K562 (cell line): ENCODE results near the gene LHB. TPM values are rescaled to one million over a fixed set of nuclear protein-coding genes. Genes with fewer than 3 reads are reported as not detected.

Experiments
- ATAC-seq: fragments of 200-7000 bp; cut with Tn5 transposase; 3 replicates; pipeline ENCODE4 v1.9.1; 2020; ENCODE audit warnings: moderate library complexity
- BruUV-seq: library from RNA; stranded (reverse); fragments of 400-500 nt; replicated peaks from 2 replicates; lab custom pipeline; 2021; lab: Mats Ljungman, UMichigan
- CTCF ChIA-PET: fragments of 300-600 bp; formaldehyde crosslinking; extraction: SDS; loops from one replicate; lab custom pipeline; 2021; ENCODE audit warnings: low intra/inter-chr PET ratio; lab: Yijun Ruan, JAX
- POLR2A ChIA-PET: fragments of 300-600, 350-650 bp; sonication (Branson Sonifier 250); formaldehyde crosslinking; extraction: SDS; loops from one replicate; lab custom pipeline; 2021; ENCODE audit warnings: antibody characterized with exemption, inconsistent platforms; lab: Yijun Ruan, JAX
- DNase-seq, 4 experiments: peaks; one replicate each; pipeline versions ENCODE4 v3.0.0 to v3.0.0-alpha.2; 2011 to 2018; ENCODE audit warnings: low spot score in 3 of 4, mixed read lengths in 3 of 4; ENCODE audit errors: extremely low read depth in 1 of 4
- FAIRE-seq: peaks from 2 replicates; lab custom pipeline; 2011; peaks lifted over from hg19 to GRCh38; lab: Jason Lieb, UNC
- H2AFZ ChIP-seq: 2 replicates; pipeline ENCODE4 v1.6.0; 2011; ENCODE audit warnings: low read depth, low read length, control low read depth, inconsistent platforms
- H3K27ac ChIP-seq: fragments of 200-600 bp; 3 replicates; pipeline ENCODE4 v1.8.0; 2011; ENCODE audit warnings: low read depth, mild to moderate bottlenecking, control low read depth, inconsistent platforms, low read length, moderate library complexity, mixed read lengths; ENCODE audit errors: extremely low read depth
- H3K27me3 ChIP-seq, 2 experiments: fragments of 300-600 bp in 1 of 2; 2 replicates in 1 of 2; 3 replicates in 1 of 2; pipeline versions ENCODE4 v1.6.0 to v1.8.0; 2011; ENCODE audit warnings: inconsistent platforms in 2 of 2, low read length in 2 of 2, mild to moderate bottlenecking in 1 of 2, mixed read lengths in 1 of 2, moderate library complexity in 1 of 2; ENCODE audit not compliant: control insufficient read depth in 2 of 2, insufficient read depth in 2 of 2
- H3K36me3 ChIP-seq: fragments of 300-600 bp; 3 replicates; pipeline ENCODE4 v1.8.0; 2011; ENCODE audit warnings: mild to moderate bottlenecking, low read length, inconsistent platforms; ENCODE audit not compliant: control insufficient read depth, insufficient read depth
- H3K4me1 ChIP-seq, 2 experiments: fragments of 200-600 bp in 1 of 2; replicated peaks in 1 of 2; 2 replicates in 1 of 2; 3 replicates in 1 of 2; pipeline versions ENCODE4 v1.5.1 to v1.8.0; 2011; ENCODE audit warnings: inconsistent platforms in 2 of 2, low read length in 2 of 2, mild to moderate bottlenecking in 1 of 2, mixed read lengths in 1 of 2, moderate library complexity in 1 of 2; ENCODE audit not compliant: control insufficient read depth in 2 of 2, insufficient read depth in 2 of 2
- H3K4me2 ChIP-seq: 2 replicates; pipeline ENCODE4 v1.6.1; 2011; ENCODE audit warnings: low read length, control low read depth, inconsistent platforms, mixed read lengths; ENCODE audit not compliant: insufficient read depth
- H3K4me3 ChIP-seq: fragments of 200-600 bp; sonication (generic), shearing (Covaris generic); 2 replicates; pipeline ENCODE4 v1.5.1; 2016; ENCODE audit warnings: control low read depth, inconsistent platforms
- H3K79me2 ChIP-seq: fragments of 200-600 bp; 3 replicates; pipeline ENCODE4 v1.8.0; 2011; ENCODE audit warnings: low read length, inconsistent platforms; ENCODE audit not compliant: control insufficient read depth, insufficient read depth
- H3K9ac ChIP-seq, 2 experiments: 2 replicates each; pipeline versions ENCODE4 v1.6.0 to v1.6.1; 2011; ENCODE audit warnings: low read depth in 2 of 2, low read length in 2 of 2, control low read depth in 1 of 2, inconsistent platforms in 1 of 2, mild to moderate bottlenecking in 1 of 2, mixed read lengths in 1 of 2; ENCODE audit not compliant: insufficient read depth in 1 of 2
- H3K9me1 ChIP-seq: one replicate; pipeline ENCODE4 v1.6.0; 2011; ENCODE audit warnings: inconsistent platforms, mild to moderate bottlenecking, low read length, moderate library complexity; ENCODE audit not compliant: control insufficient read depth, insufficient read depth
- H3K9me3 ChIP-seq: replicated peaks from 2 replicates; pipeline ENCODE4 v1.5.1; 2011; ENCODE audit warnings: low read depth, low read length, inconsistent platforms; ENCODE audit not compliant: control insufficient read depth, insufficient read depth
- H4K20me1 ChIP-seq: replicated peaks from 2 replicates; pipeline ENCODE4 v1.6.1; 2011; ENCODE audit warnings: low read length, inconsistent platforms, mixed read lengths; ENCODE audit not compliant: control insufficient read depth, insufficient read depth
- CBX3 ChIP-seq, 2 experiments: IDR thresholded peaks; 1 replicate in 1 of 2; 2 replicates in 1 of 2; pipeline ENCODE4 v1.6.1; 2012; ENCODE audit warnings: inconsistent platforms in 2 of 2, low read length in 2 of 2, borderline replicate concordance in 1 of 2, control low read depth in 1 of 2
- KDM1A ChIP-seq, 2 experiments: fragments of 450-650 bp; IDR thresholded peaks; 2 replicates each; pipeline ENCODE4 v1.6.1; 2016; ENCODE audit warnings: mild to moderate bottlenecking in 2 of 2
- KDM2B ChIP-seq: fragments of 250-450 bp; sonication (Bioruptor Pico); IDR thresholded peaks from 2 replicates; pipeline ENCODE4 v1.8.0; 2021; ENCODE audit warnings: mild to moderate bottlenecking, moderate library complexity
- PCBP1 ChIP-seq: fragments of 200-400 bp; formaldehyde crosslinking; IDR thresholded peaks from 2 replicates; pipeline ENCODE4 v1.6.1; 2018; ENCODE audit warnings: mild to moderate bottlenecking, low read depth, low read length; ENCODE audit not compliant: poor library complexity, severe bottlenecking
- SP1 ChIP-seq: sonication (generic); formaldehyde crosslinking; IDR thresholded peaks from 2 replicates; pipeline ENCODE4 v1.8.1; 2022; ENCODE audit warnings: mild to moderate bottlenecking, missing genetic modification reagents
- WGBS: fragments of 100-300 bp; shearing (Covaris generic); methylation state at CpG from one replicate; pipeline ENCODE4 v1.1.6; 2016; ENCODE audit warnings: low coverage, mixed read lengths; ENCODE audit not compliant: insufficient coverage; ENCODE audit errors: missing lambda C conversion rate; 5-methylcytosine and 5-hydroxymethylcytosine counted together
- in situ Hi-C: fragments of 300-500 bp; cut with MboI; formaldehyde crosslinking; loops from 4 replicates; pipeline ENCODE4 v1.15.0; 2018; ENCODE audit warnings: inconsistent platforms, mixed read lengths
- intact Hi-C: fragments of 100-400 bp; cut with micrococcal nuclease; formaldehyde crosslinking; loops from 2 replicates; pipeline ENCODE4 v1.14.2; 2022
- polyA plus RNA-seq, 8 experiments: library from polyadenylated mRNA; depleted of rRNA in 4 of 8; stranded (reverse) in 5 of 8; unstranded in 3 of 8; fragments of >200 nt; fragmentation: Nextera tagmentation in 2 of 8; fragmentation: Illumina TruSeq in 1 of 8; extraction: Ambion mirVana in 2 of 8; extraction: Trizol in 1 of 8; gene quantifications; 2 replicates each; pipeline versions ENCODE4 v1.2.1 to v1.2.3, GENCODE V29; 2011 to 2014; ENCODE audit warnings: inconsistent platforms in 1 of 8, missing spikeins in 1 of 8
- total RNA-seq, 7 experiments: library from RNA; depleted of rRNA in 6 of 7; stranded (reverse); fragments of >200 nt in 6 of 7; fragmentation: Illumina TruSeq in 2 of 7; extraction: Trizol in 2 of 7; gene quantifications; 2 replicates each; pipeline versions ENCODE4 v1.2.1 to v1.2.3, GENCODE V29; 2011 to 2021; ENCODE audit warnings: low replicate concordance in 1 of 7
- TF ChIP-seq, protein P1 (sequence below): sonication (generic); formaldehyde crosslinking; IDR thresholded peaks from 2 replicates; pipeline ENCODE4 v1.8.0; 2022; ENCODE audit warnings: missing genetic modification reagents, mild to moderate bottlenecking, moderate library complexity, borderline replicate concordance

LHB gene
- total and polyA plus RNA-seq, 9 of the 15 experiments (the other 6 are each of a cell fraction or from before 2014, with no cell fraction given) = 0.54 TPM; not detected in 8

DNA sequence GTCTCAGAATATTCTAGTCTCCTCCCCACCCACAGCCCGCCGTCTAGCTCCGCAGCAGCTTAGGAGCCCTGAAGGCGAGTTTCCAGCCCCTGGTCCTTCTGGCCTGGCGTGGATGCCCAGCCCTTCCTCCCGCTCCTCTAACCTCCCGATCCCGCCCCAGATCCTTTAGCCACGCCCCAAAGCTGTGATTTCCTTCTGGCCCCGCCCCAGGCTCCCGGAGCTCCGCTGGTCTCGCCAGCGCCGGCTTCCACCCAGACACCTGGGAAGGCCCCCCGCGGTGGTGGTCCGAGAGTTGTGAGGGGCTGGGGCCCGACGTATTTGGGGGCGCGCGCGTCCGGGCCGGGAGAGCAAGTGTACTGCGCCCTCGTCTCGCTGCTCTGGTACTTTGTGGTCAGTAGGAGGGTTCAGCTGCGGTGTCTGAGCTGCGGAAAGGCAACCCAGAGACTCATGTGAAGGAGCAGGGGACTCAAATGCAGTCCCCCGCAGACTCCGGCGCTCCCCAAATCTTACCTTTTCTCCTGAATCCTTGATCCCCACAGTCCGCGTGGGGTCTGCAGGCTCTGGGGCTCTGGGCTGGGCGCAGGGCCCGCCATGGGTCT is 40.8 kb upstream of the LHB start, which contains the start of gene CGB7:
Gene CGB7 (minus strand): TSS at position 114 of the 599 bp plus-strand sequence. CDS start 2,374 bp downstream, outside the sequence.
- DNase-seq (peak; percentile 53 to 79 (median 68)), FAIRE-seq (no peak), ATAC-seq (peak; percentile 60)
- Histone ChIP-seq H3K4me3 (peak within 1 kb of the TSS; percentile 49), H3K27ac (no peak within 1 kb of the TSS), H3K9me1 (no peaks in the 10 kb centered on the region), H3K4me2 (peak within 1 kb of the TSS; percentile 82), H3K9ac (peak within 1 kb of the TSS in 1 of 2 experiments; percentile 91; a peak in 3 of 4 replicates), H3K36me3 (no peaks in the 10 kb centered on the region), H3K9me3 (no peaks in the 10 kb centered on the region), H3K27me3 (peaks cover 17 to 58% of the 10 kb centered on the region in 2 experiments; a peak in 3 of 5 replicates), H3K79me2 (no peaks in the 10 kb centered on the region), H3K4me1 (peaks cover 2 to 34% of the 10 kb centered on the region in 2 experiments; a peak in 3 of 5 replicates), H4K20me1 (peaks cover 4% of the 10 kb centered on the region; the same call in 1 of the 2 replicates), H2AFZ (peak within 1 kb of the TSS; percentile 96; the same call in 1 of the 2 replicates)
- in situ Hi-C loops = no loop called here
- no TSS peak for BruUV-seq
- intact Hi-C loops = no loop called here
- TF ChIP-seq PCBP1 = peak; percentile 10
- no peak for TF ChIP-seq CBX3 (IDR thresholded peaks at IDR 0.05; ENCODE audit: borderline replicate concordance in 1 of 2, low read length in 2 of 2)
- 0 out of 2 replicates have a peak, but pooled peaks have one; percentile 32 for TF ChIP-seq SP1 (CRISPR knock-in tag)
- TF ChIP-seq, protein P1, sequence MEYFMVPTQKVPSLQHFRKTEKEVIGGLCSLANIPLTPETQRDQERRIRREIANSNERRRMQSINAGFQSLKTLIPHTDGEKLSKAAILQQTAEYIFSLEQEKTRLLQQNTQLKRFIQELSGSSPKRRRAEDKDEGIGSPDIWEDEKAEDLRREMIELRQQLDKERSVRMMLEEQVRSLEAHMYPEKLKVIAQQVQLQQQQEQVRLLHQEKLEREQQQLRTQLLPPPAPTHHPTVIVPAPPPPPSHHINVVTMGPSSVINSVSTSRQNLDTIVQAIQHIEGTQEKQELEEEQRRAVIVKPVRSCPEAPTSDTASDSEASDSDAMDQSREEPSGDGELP = peak; percentile 8; the same call in 1 of the 2 replicates
- 0 out of 2 replicates have a peak, but pooled peaks have one; percentile 27 for TF ChIP-seq KDM2B (CRISPR knock-in tag)
- TF ChIP-seq KDM1A (IDR thresholded peaks at IDR 0.05) = peak in 1 of 2 experiments; percentile 48; a peak in 1 of 4 replicates
- POLR2A ChIA-PET = interaction anchor here (0.6 to 1.2 kb wide), 3 partner anchors 10 to 92 kb away, joined by 3 to 5 read pairs (median 4); no protein-coding TSS in a partner anchor
- 4% methylated on average over 31 of the region's 38 CpGs for WGBS
- CTCF ChIA-PET = no interaction called here
